IPS-NIHi7 (cell line): ENCODE measurements around the gene HMGB4.

Experiments used
- DNase-seq: peaks from one replicate; pipeline ENCODE4 v3.0.0; 2012; ENCODE audit warnings: mixed read lengths; ENCODE audit errors: extremely low spot score

HMGB4 gene

GRCh38 chr1:33848205-33848937 lies 15.5 kb upstream of the HMGB4 start:
- no peak for DNase-seq

- DNase-seq, result no peak
Observed at GRCh38 chr1:33849211-33849610, 14.7 kb upstream of the HMGB4 start.

GRCh38 chr1:33850481-33850880 lies 13.4 kb upstream of the HMGB4 start:
- no peak for DNase-seq

- no peak for DNase-seq
Observed at GRCh38 chr1:33852711-33853110, 11.2 kb upstream of the HMGB4 start.

GRCh38 chr1:33853431-33853830 lies 10.4 kb upstream of the HMGB4 start:
- DNase-seq, result no peak

GRCh38 chr1:33854091-33854490 lies 9.8 kb upstream of the HMGB4 start:
- DNase-seq, result no peak

- no peak for DNase-seq
Observed at GRCh38 chr1:33860671-33861070, 3.2 kb upstream of the HMGB4 start.

GRCh38 chr1:33864460-33865389 lies 846 bp downstream of the HMGB4 start:
- no peak for DNase-seq

- no peak for DNase-seq
Observed at GRCh38 chr1:33866281-33866680, 2.4 kb downstream of the HMGB4 start.

- DNase-seq, result no peak
Observed at GRCh38 chr1:33867684-33868083, 3.8 kb downstream of the HMGB4 start.

- no peak for DNase-seq
Observed at GRCh38 chr1:33872275-33872674, 8.4 kb downstream of the HMGB4 start.

- DNase-seq, result no peak
Observed at GRCh38 chr1:33872683-33873082, 8.8 kb downstream of the HMGB4 start.

- no peak for DNase-seq
Observed at GRCh38 chr1:33874636-33875035, 10.8 kb downstream of the HMGB4 start.

- no peak for DNase-seq
Observed at GRCh38 chr1:33875862-33876261, 12.0 kb downstream of the HMGB4 start.

GRCh38 chr1:33876970-33877650 lies 13.2 kb downstream of the HMGB4 start:
- DNase-seq, result no peak

GRCh38 chr1:33878392-33878791 lies 14.5 kb downstream of the HMGB4 start:
- DNase-seq, result no peak

GRCh38 chr1:33880305-33880704 lies 16.4 kb downstream of the HMGB4 start:
- no peak for DNase-seq

GRCh38 chr1:33886496-33886895 lies 22.6 kb downstream of the HMGB4 start:
- DNase-seq, result no peak

- no peak for DNase-seq
Observed at GRCh38 chr1:33893147-33893830, 29.4 kb downstream of the HMGB4 start.

- peak; percentile 22 for DNase-seq
Observed at GRCh38 chr1:33895396-33895795, 31.5 kb downstream of the HMGB4 start.

GRCh38 chr1:33895976-33896375 lies 32.1 kb downstream of the HMGB4 start:
- no peak for DNase-seq
